ENCODE results near the gene TMEM45A.

DNA sequence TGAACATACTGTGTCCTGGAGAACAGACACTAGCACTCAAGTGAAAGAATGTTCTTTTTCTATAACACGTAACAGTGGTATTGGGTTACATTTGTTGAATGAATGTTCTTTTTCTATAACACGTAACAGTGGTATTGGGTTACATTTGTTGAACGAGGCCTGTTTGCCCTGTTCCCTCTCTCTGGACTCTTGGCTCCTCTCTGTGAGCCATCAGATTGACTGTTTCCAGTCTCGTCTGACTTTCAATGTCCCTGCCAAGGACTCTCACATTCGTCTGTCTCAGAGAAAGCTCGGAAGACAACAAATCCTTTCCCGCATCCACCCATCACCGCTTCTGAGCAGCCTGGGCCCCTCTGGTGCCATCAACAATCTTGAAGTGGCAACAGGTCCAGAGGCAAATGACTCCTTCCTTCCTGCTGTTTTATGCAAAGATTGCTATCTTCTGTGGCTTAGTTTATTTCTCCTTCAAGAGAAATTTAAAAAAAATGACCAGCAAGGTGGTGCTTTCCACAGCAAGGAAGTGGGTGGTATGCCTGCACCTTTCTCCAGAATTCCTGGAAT, 8.0 kb downstream of the TMEM45A start:
- TF ChIP-seq, protein P1, sequence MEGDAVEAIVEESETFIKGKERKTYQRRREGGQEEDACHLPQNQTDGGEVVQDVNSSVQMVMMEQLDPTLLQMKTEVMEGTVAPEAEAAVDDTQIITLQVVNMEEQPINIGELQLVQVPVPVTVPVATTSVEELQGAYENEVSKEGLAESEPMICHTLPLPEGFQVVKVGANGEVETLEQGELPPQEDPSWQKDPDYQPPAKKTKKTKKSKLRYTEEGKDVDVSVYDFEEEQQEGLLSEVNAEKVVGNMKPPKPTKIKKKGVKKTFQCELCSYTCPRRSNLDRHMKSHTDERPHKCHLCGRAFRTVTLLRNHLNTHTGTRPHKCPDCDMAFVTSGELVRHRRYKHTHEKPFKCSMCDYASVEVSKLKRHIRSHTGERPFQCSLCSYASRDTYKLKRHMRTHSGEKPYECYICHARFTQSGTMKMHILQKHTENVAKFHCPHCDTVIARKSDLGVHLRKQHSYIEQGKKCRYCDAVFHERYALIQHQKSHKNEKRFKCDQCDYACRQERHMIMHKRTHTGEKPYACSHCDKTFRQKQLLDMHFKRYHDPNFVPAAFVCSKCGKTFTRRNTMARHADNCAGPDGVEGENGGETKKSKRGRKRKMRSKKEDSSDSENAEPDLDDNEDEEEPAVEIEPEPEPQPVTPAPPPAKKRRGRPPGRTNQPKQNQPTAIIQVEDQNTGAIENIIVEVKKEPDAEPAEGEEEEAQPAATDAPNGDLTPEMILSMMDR (IDR thresholded peaks at IDR 0.05) = no peak
- no peak for TF ChIP-seq EP300 (IDR thresholded peaks at IDR 0.05)
- no peak for TF ChIP-seq POLR2AphosphoS5 (IDR thresholded peaks at IDR 0.05)

All from suprapubic skin (tissue), 4 donors.